ENCODE data around the gene OSBPL8. TPM values are rescaled to one million over a fixed set of nuclear protein-coding genes. Genes with fewer than 3 reads are reported as not detected.

OSBPL8 gene
- total RNA-seq, 1 donor from 2014 or later = 77.5 TPM

DNA sequence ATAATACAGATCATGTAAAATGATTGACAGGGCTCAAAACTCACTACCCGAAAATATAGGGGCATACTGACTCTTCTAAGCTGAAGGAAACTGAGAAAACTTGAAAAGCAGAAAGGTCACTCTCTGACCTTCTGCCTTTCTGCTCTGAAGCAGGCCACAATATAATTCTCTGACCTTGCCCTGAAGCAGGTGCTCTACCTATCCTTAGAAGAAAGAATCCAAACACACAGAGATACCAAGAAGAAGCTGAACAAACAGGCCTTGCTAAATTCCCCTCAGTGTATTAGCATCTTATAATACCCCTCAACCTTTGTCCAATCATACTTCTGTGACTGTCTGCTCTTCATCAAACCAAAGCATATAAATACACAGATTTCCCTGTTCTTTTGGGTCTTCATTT, 150.5 kb downstream of the OSBPL8 start:
- DNase-seq (ENCODE audit: low read depth) = no peak
- Histone ChIP-seq H3K36me3 (ENCODE audit: control insufficient read depth, insufficient read depth, low read length) (no peaks in the 10 kb centered on the region), H3K4me3 (ENCODE audit: low read depth, low read length) (no peak overlapping the region), H3K27me3 (ENCODE audit: control insufficient read depth, insufficient read depth, low read length) (no peaks in the 10 kb centered on the region)
- TF ChIP-seq, protein P1, sequence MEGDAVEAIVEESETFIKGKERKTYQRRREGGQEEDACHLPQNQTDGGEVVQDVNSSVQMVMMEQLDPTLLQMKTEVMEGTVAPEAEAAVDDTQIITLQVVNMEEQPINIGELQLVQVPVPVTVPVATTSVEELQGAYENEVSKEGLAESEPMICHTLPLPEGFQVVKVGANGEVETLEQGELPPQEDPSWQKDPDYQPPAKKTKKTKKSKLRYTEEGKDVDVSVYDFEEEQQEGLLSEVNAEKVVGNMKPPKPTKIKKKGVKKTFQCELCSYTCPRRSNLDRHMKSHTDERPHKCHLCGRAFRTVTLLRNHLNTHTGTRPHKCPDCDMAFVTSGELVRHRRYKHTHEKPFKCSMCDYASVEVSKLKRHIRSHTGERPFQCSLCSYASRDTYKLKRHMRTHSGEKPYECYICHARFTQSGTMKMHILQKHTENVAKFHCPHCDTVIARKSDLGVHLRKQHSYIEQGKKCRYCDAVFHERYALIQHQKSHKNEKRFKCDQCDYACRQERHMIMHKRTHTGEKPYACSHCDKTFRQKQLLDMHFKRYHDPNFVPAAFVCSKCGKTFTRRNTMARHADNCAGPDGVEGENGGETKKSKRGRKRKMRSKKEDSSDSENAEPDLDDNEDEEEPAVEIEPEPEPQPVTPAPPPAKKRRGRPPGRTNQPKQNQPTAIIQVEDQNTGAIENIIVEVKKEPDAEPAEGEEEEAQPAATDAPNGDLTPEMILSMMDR (IDR thresholded peaks at IDR 0.05; ENCODE audit: insufficient read depth, low read length, poor library complexity, severe bottlenecking) = no peak

DNA sequence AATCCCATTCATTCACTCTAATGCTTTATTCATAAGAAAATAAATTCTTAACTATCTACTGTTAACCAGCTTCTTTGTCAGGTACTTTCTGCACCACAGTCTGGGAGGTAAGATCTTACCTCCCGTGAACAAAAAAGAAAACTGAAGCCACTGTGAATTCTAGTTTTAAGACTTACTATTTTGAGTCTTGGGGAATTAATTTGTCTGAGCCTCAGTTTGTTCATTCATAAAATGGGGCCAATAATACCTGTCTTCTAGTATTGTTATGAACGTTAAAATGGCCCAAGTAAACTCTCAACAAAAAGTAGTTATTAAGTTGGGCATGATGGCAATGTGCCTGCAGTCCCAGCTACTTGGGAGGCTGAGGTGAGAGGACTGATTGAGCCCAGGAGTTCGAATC, 151.9 kb downstream of the OSBPL8 start:
- H3K36me3 ChIP-seq (ENCODE audit: control insufficient read depth, insufficient read depth, low read length) = no peaks in the 10 kb centered on the region
- TF ChIP-seq, protein P1 (IDR thresholded peaks at IDR 0.05; ENCODE audit: insufficient read depth, low read length, poor library complexity, severe bottlenecking) = no peak
- DNase-seq (ENCODE audit: low read depth) = no peak
- H3K27me3 ChIP-seq (ENCODE audit: control insufficient read depth, insufficient read depth, low read length) = no peaks in the 10 kb centered on the region
- no peak overlapping the region for H3K4me3 ChIP-seq (ENCODE audit: low read depth, low read length)

DNA sequence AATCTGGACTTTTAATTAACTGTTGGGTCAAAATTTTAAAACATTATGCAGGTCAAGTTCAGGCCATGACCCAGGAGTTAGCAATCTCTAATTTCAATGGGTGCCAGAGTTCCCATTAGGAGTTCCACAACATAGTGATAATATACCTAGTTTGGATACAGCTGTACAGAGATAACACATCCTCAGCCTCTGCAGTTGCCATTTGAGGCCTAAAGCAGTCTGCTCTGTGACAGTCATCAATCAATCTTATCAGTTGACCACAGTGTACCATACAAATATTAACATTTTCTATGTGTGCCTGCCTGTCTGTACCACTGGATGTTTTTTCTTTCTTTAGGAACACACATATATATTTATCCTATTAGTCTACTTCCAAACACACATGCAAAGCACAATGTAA, 157.3 kb downstream of the OSBPL8 start:
- H3K27me3 ChIP-seq (ENCODE audit: control insufficient read depth, insufficient read depth, low read length) = no peaks in the 10 kb centered on the region
- H3K4me3 ChIP-seq (ENCODE audit: low read depth, low read length) = no peak overlapping the region
- H3K36me3 ChIP-seq (ENCODE audit: control insufficient read depth, insufficient read depth, low read length) = no peaks in the 10 kb centered on the region
- no peak for DNase-seq (ENCODE audit: low read depth)
- TF ChIP-seq, protein P1 (IDR thresholded peaks at IDR 0.05; ENCODE audit: insufficient read depth, low read length, poor library complexity, severe bottlenecking) = no peak

DNA sequence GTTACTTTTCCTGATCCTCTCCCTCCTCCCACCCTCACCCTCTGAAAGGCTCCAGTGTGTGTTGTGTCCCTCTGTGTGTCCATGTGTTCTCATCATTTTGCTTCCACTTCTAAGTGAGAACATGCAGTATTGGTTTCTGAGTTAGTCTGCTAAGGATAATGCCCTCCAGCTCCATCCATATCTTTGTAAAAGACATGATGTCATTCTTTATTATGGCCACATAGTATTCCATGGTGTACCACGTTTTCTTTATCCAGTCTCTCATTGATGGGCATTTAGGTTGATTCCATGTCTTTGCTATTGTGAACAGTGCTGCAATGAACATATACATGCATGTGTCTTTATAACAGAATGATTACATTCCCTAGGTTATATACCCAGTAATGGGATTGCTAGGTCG, 159.4 kb downstream of the OSBPL8 start:
- no peak overlapping the region for H3K4me3 ChIP-seq (ENCODE audit: low read depth, low read length)
- no peak for DNase-seq (ENCODE audit: low read depth)
- H3K27me3 ChIP-seq (ENCODE audit: control insufficient read depth, insufficient read depth, low read length) = no peaks in the 10 kb centered on the region
- H3K36me3 ChIP-seq (ENCODE audit: control insufficient read depth, insufficient read depth, low read length) = no peaks in the 10 kb centered on the region
- TF ChIP-seq, protein P1 (IDR thresholded peaks at IDR 0.05; ENCODE audit: insufficient read depth, low read length, poor library complexity, severe bottlenecking) = no peak

DNA sequence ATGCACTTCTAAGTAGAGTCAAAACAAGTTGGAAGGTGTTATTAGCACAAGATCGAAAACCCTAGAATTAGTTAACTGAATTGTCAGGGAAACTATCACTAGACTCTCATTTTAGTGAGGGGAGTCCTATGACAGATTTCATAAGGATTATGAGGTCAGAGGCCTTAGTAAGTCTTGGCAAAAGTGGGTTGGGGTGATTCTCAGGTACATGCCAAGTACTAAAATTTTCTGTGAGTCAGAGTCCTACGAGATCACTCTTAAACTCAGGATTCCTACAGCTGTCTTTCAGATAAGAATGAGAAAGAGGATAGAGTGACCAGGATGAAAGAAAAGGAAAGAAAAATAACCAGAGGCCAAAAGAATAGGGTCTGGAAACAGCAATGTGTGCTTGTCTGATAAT, 160.5 kb downstream of the OSBPL8 start:
- no peaks in the 10 kb centered on the region for H3K36me3 ChIP-seq (ENCODE audit: control insufficient read depth, insufficient read depth, low read length)
- DNase-seq (ENCODE audit: low read depth) = no peak
- no peak overlapping the region for H3K4me3 ChIP-seq (ENCODE audit: low read depth, low read length)
- TF ChIP-seq, protein P1 (IDR thresholded peaks at IDR 0.05; ENCODE audit: insufficient read depth, low read length, poor library complexity, severe bottlenecking) = no peak
- H3K27me3 ChIP-seq (ENCODE audit: control insufficient read depth, insufficient read depth, low read length) = no peaks in the 10 kb centered on the region

DNA sequence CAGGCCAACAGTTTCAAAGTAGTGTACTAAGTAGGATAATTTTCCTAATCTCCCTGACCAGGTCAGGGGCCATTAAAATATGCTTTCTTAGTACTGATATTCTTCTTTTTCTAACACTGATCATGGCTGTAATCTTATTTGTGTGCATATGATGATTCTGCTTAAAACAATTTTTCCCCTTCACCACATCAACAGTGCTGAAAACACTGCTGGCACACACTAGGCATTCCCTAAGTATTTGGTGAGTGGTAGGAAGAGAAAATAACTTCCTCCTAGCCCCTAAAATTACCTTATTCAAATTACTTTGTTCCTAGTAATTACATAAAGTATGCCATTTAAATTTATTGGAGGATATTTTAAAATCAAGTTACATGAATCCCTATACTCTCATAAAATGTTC, 161.5 kb downstream of the OSBPL8 start:
- H3K27me3 ChIP-seq (ENCODE audit: control insufficient read depth, insufficient read depth, low read length) = no peaks in the 10 kb centered on the region
- TF ChIP-seq, protein P1 (IDR thresholded peaks at IDR 0.05; ENCODE audit: insufficient read depth, low read length, poor library complexity, severe bottlenecking) = no peak
- no peaks in the 10 kb centered on the region for H3K36me3 ChIP-seq (ENCODE audit: control insufficient read depth, insufficient read depth, low read length)
- no peak overlapping the region for H3K4me3 ChIP-seq (ENCODE audit: low read depth, low read length)
- no peak for DNase-seq (ENCODE audit: low read depth)

All from kidney epithelial cell (primary cell).